Activated CD8-positive, alpha-beta T cell treated with anti-CD3 and anti-CD28 coated beads for 36 hours (primary cell): Measurements from ENCODE around the gene ARRDC4. TPM values are rescaled to one million over a fixed set of nuclear protein-coding genes. Genes with fewer than 3 reads are reported as not detected.
A peak's percentile ranks its signal among the peaks of the same experiment; 100 is the strongest.

Experiments used
- ATAC-seq: fragments of 200-7000 bp; cut with Tn5 transposase; one replicate; pipeline ENCODE4 v1.10.0; 2021; ENCODE audit warnings: mild to moderate bottlenecking, moderate library complexity
- CTCF ChIA-PET: fragments of 350-600 bp; sonication (Branson Sonifier 250); formaldehyde crosslinking; loops from one replicate; lab custom pipeline; 2021; ENCODE audit warnings: antibody characterized with exemption; lab: Charles Lee
- POLR2A ChIA-PET: fragments of 350-600 bp; sonication (Branson Sonifier 250); formaldehyde crosslinking; loops from one replicate; lab custom pipeline; 2021; ENCODE audit warnings: antibody characterized with exemption; lab: Charles Lee
- DNase-seq: peaks from one replicate; pipeline ENCODE4 v3.0.0-alpha.2; 2020
- H3K27ac Mint-ChIP-seq: one replicate; pipeline ENCODE4 v1.8.0; 2021; ENCODE audit warnings: mild to moderate bottlenecking, mixed read lengths
- H3K27me3 Mint-ChIP-seq: one replicate; pipeline ENCODE4 v1.8.0; 2021; ENCODE audit warnings: mixed read lengths
- H3K36me3 Mint-ChIP-seq: one replicate; pipeline ENCODE4 v1.8.0; 2021; ENCODE audit warnings: low read depth, mixed read lengths
- H3K4me1 Mint-ChIP-seq: one replicate; pipeline ENCODE4 v1.8.0; 2021; ENCODE audit warnings: low read depth, mixed read lengths
- H3K4me3 Mint-ChIP-seq: one replicate; pipeline ENCODE4 v1.8.0; 2021; ENCODE audit warnings: mild to moderate bottlenecking, moderate library complexity, mixed read lengths
- H3K9me3 Mint-ChIP-seq: one replicate; pipeline ENCODE4 v1.8.0; 2021; ENCODE audit warnings: mixed read lengths
- intact Hi-C: fragments of 100-400 bp; cut with micrococcal nuclease; formaldehyde crosslinking; loops from one replicate; pipeline ENCODE4 v1.10.0; 2022
- total RNA-seq, 2 experiments: library from RNA; stranded (reverse); gene quantifications; one replicate each; pipeline ENCODE4 v1.2.3, GENCODE V29; 2021
- TF ChIP-seq, protein P1 (sequence below): fragments of 200-600 bp; IDR thresholded peaks from one replicate; pipeline ENCODE4 v1.8.0; 2022; ENCODE audit warnings: antibody characterized with exemption, mild to moderate bottlenecking

ARRDC4 gene
- total RNA-seq, 2 experiments from 2014 or later, result 0.90 to 0.94 TPM

- TF ChIP-seq, protein P1, sequence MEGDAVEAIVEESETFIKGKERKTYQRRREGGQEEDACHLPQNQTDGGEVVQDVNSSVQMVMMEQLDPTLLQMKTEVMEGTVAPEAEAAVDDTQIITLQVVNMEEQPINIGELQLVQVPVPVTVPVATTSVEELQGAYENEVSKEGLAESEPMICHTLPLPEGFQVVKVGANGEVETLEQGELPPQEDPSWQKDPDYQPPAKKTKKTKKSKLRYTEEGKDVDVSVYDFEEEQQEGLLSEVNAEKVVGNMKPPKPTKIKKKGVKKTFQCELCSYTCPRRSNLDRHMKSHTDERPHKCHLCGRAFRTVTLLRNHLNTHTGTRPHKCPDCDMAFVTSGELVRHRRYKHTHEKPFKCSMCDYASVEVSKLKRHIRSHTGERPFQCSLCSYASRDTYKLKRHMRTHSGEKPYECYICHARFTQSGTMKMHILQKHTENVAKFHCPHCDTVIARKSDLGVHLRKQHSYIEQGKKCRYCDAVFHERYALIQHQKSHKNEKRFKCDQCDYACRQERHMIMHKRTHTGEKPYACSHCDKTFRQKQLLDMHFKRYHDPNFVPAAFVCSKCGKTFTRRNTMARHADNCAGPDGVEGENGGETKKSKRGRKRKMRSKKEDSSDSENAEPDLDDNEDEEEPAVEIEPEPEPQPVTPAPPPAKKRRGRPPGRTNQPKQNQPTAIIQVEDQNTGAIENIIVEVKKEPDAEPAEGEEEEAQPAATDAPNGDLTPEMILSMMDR, result no peak
- CTCF ChIA-PET, result no interaction called here
- no peaks in the 10 kb centered on the region for H3K27me3 Mint-ChIP-seq
- ATAC-seq (no peak), DNase-seq (no peak)
- intact Hi-C loops, result no loop called here
- no peak overlapping the region for H3K27ac Mint-ChIP-seq
- POLR2A ChIA-PET, result no interaction called here
- H3K9me3 Mint-ChIP-seq, result no peaks in the 10 kb centered on the region
- H3K4me1 Mint-ChIP-seq, result peaks cover 7% of the 10 kb centered on the region
- H3K36me3 Mint-ChIP-seq, result no peaks in the 10 kb centered on the region
- H3K4me3 Mint-ChIP-seq, result no peak overlapping the region
Measured at GRCh38 chr15:97955035-97955434, 5.5 kb upstream of the ARRDC4 start.

- H3K4me3 Mint-ChIP-seq, result no peak overlapping the region
Measured at GRCh38 chr15:97955529-97955928, 5.0 kb upstream of the ARRDC4 start.

DNA sequence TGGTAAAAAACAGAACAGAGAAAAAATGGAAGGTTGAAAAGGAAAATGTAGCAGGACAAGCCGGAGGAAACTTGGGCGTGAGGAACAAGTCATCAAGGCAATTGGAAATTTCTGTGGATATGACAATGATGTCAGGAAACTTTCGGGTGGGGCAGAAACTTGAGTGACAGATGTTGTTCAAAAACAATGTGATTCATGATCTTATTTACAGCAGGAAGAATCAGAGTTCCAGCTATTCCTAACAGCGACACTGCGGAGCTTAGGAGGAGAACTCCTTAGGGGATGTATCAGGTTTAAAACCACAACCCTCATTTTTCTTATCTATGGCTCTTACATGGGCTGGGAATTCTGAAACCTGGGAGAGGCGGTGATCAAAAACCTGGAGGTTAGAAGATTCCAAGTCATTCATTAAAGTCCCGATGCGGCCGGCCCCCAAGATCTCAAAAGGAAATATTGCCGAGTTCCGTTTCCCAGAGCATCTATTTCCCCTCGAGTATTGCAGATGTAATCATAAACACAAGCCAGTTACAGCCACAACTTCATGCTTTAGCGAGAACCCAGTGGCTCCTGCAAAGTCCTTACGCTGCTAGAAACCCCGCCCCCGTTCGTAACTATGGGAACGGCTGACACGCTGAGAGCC is 659 bp upstream of the ARRDC4 start:
- ATAC-seq, result no peak
- TF ChIP-seq, protein P1, result no peak
- peaks cover 12% of the 10 kb centered on the region for H3K4me1 Mint-ChIP-seq
- DNase-seq, result no peak
- ChIA-PET POLR2A (no interaction called here), CTCF (no interaction called here)
- intact Hi-C loops, result no loop called here
- H3K27ac Mint-ChIP-seq, result peak overlapping the region; percentile 40
- H3K9me3 Mint-ChIP-seq, result no peaks in the 10 kb centered on the region
- no peaks in the 10 kb centered on the region for H3K27me3 Mint-ChIP-seq
- peak overlapping the region; percentile 69 for H3K4me3 Mint-ChIP-seq
- no peaks in the 10 kb centered on the region for H3K36me3 Mint-ChIP-seq

More at GRCh38 chr15:97955529-97955928, 5.0 kb upstream of the ARRDC4 start:
- intact Hi-C loops, result no loop called here
- H3K9me3 Mint-ChIP-seq, result no peaks in the 10 kb centered on the region
- no peak for ATAC-seq
- H3K27me3 Mint-ChIP-seq, result no peaks in the 10 kb centered on the region
- TF ChIP-seq, protein P1, result no peak
- H3K27ac Mint-ChIP-seq, result no peak overlapping the region
- DNase-seq, result no peak
- ChIA-PET POLR2A (no interaction called here), CTCF (no interaction called here)
- H3K36me3 Mint-ChIP-seq, result no peaks in the 10 kb centered on the region
- H3K4me1 Mint-ChIP-seq, result peaks cover 7% of the 10 kb centered on the region

GRCh38 chr15:97961067-97961954 is 808 bp downstream of the ARRDC4 start:
- POLR2A ChIA-PET, result no interaction called here
- no peaks in the 10 kb centered on the region for H3K27me3 Mint-ChIP-seq
- DNase-seq, result peak; percentile 19
- H3K9me3 Mint-ChIP-seq, result no peaks in the 10 kb centered on the region
- CTCF ChIA-PET, result no interaction called here
- no peak for ATAC-seq
- peak overlapping the region; percentile 69 for H3K4me3 Mint-ChIP-seq
- H3K27ac Mint-ChIP-seq, result peak overlapping the region; percentile 26
- H3K4me1 Mint-ChIP-seq, result peaks cover 12% of the 10 kb centered on the region
- intact Hi-C loops, result no loop called here
- H3K36me3 Mint-ChIP-seq, result no peaks in the 10 kb centered on the region
- TF ChIP-seq, protein P1, result no peak

DNA sequence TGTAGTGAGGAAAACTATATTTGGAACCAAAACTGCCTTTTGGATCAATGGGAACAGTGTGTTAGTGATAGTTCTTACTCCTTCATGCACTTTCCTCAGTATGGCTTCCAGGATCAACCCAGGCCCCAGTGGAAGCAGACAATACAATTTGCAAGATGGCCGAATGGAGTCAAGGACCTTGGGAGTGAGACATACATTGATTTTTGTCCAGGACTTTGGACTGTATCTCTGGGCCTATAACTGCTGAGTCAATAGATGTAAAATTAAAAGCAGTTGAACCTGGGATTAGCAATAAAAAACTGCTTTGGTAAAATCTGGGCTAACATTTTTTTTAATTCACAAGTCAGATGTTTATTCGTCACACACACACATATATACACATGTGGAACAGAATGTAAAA is 1.8 kb downstream of the ARRDC4 start:
- H3K27ac Mint-ChIP-seq, result no peak overlapping the region
- H3K4me3 Mint-ChIP-seq, result no peak overlapping the region
- no peaks in the 10 kb centered on the region for H3K36me3 Mint-ChIP-seq
- no peaks in the 10 kb centered on the region for H3K27me3 Mint-ChIP-seq
- H3K9me3 Mint-ChIP-seq, result no peaks in the 10 kb centered on the region
- no peak for DNase-seq
- peaks cover 12% of the 10 kb centered on the region for H3K4me1 Mint-ChIP-seq
- ChIA-PET POLR2A (no interaction called here), CTCF (no interaction called here)
- intact Hi-C loops, result no loop called here
- TF ChIP-seq, protein P1, result no peak
- no peak for ATAC-seq
